Stimulated activated CD4-positive, alpha-beta T cell treated with anti-CD3 and anti-CD28 coated beads, Interleukin-15, amount 100 ng/mL, for 48 hours (primary cell): ENCODE measurements around the gene OR5AU1.
"Not testable (repeated sequence)": the region's sequence is repeated elsewhere in the genome, so short reads cannot be mapped to it uniquely, and the experiment has no call there.

Experiments
- DNase-seq, 2 donors: peaks; one replicate each; pipeline ENCODE4 v3.0.0-alpha.2; 2020; ENCODE audit warnings: low read depth in 2 of 2

OR5AU1 gene

DNA sequence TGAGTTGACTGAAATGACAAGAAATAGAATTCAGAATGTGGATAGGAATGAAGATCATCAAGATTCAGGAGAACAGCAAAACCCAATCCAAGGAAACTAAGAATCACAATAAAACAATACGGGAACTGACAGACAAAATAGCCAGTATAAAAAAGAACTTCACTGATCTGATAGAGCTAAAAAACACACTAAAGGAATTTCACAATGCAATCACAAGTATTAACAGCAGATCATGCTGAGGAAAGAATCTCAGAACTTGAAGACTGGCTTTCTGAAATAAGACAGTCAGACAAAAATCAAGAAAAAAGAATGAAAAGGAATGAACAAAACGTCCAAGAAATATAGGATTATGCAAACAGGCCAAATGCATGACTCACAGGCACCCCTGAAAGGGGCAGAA is 15.3 kb upstream of the OR5AU1 start:
- DNase-seq, result no peak

- DNase-seq, result no peak
Observed at GRCh38 chr14:21169573-21169972, 13.7 kb upstream of the OR5AU1 start.

- DNase-seq, result no peak
Observed at GRCh38 chr14:21168055-21168454, 12.2 kb upstream of the OR5AU1 start.

- not testable (repeated sequence) for DNase-seq
Observed at GRCh38 chr14:21165670-21166069, 9.8 kb upstream of the OR5AU1 start.

- DNase-seq, result not testable (repeated sequence)
Observed at GRCh38 chr14:21165002-21165605, 9.2 kb upstream of the OR5AU1 start.

- DNase-seq, result no peak
Observed at GRCh38 chr14:21163871-21164291, 8.0 kb upstream of the OR5AU1 start.

DNA sequence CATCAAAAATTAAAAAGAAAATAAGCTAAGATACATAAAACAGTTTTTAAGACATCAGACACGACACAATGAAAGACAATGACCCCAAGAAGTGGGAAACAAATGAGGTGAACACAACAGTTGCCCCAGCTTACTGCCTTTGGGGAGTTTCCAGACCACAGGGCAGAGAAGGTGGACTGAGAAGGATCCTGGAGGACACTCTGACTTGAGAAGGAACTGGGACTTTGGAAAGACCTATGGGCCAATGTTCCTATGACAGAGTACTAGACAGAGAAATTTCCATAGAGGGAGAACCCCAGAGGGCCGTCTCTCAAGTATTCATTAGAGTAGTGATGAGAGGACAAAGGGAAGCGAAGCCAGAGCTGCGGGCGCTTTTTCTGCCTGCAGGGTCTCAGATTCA is 6.2 kb upstream of the OR5AU1 start:
- no peak for DNase-seq

DNA sequence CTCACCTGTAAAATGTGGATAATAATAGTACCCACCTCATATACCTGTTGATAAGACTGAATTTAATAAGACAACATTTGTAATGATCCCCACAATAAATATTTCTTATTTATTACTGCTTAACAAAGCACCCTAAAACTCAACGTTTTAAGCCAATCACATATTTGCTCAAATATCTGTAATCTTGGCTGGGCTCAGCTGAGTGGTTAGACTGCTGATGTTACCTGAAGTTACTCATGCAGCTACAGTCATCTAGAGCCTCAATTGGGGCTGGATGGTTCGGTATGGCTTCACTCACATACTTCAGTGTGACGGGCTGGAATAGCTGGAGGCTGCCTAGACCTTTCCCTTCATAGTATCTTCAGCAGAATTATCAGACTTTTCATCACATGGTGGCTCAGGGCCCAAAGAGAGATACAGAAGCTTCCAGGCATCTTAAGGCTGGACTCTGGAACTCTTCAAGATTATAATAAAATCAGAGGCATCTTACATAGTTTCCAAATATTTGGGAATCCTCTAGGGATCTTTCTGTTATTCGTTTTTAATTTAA is 4.3 kb upstream of the OR5AU1 start:
- no peak for DNase-seq

DNA sequence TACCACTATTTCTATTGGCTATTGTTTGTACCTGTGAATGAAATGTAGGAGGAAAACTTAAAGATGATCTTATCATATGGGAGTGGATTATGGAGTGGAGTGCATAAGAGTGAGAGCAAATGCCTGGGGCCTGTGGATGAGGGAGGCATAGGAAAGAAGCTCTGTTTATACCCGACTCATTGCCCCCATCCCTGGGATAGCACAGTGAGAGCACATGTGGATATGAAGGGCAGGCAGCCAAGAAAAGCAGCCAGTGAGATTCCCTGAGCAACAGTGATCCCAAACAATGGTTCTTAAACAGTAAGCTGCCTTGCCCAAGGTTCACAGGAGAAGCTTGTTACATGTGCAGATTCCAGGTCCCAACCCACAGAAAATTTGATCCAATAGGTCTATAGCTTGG is 2.3 kb upstream of the OR5AU1 start:
- not testable (repeated sequence) for DNase-seq

GRCh38 chr14:21149641-21150367 is 6.1 kb downstream of the OR5AU1 start:
- DNase-seq, result no peak

DNA sequence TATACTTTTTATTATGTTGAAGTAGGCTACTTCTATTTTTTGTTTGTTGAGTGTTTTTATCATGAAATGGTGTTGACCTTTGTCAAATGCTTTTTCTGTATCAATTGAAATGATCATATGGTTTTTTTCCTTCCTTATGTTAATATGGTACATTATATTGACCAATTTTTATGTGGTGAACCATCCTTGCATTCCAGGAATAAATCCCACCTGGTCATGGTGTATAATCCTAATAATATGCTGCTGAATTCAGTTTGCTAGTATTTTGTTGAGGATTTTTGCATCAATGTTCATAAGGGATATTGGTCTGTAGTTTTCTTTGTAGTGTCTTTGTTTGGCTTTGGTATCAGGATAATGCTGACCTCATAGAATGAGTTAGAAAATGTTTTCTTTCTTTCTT is 10.4 kb downstream of the OR5AU1 start:
- no peak for DNase-seq

DNA sequence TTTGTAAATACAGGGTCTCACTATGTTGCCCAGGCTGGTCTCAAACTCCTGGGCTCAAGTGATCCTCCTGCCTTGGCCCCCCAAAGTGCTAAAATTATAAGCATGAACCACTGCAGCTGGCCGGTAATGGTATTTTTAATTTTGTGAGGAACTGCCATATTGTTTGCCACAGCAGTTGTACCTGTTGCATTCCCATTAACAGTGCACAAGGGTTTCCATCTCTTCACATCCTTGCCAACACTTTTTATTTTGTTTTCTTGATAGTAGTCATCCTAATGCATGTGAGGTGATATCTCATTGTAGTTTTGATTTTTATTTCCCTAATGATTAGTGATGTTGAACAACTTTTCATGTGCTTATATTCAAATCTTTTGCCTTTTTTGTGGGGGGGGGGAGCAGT is 13.5 kb downstream of the OR5AU1 start:
- DNase-seq, result no peak

DNA sequence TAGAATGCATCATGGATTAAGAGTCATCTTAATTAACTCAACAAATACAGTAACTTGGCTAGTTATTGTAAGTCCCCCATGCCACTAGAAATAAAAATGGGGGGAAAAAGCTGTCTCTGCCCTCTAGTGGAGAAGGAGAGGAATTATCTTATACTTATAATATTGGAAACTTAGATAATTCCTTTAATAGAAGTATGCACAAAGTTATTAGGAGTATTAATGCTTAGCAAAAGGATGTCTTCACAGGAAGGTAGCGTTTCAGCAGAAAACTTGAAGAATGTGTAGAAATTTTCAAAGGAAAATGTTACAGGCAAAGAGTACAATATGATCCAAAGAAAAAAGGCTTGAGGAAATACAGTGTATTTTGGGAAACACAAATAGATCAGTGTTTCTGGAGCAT is 19.8 kb downstream of the OR5AU1 start:
- DNase-seq, result no peak

GRCh38 chr14:21133901-21134300 is 22.0 kb downstream of the OR5AU1 start:
- no peak for DNase-seq

DNA sequence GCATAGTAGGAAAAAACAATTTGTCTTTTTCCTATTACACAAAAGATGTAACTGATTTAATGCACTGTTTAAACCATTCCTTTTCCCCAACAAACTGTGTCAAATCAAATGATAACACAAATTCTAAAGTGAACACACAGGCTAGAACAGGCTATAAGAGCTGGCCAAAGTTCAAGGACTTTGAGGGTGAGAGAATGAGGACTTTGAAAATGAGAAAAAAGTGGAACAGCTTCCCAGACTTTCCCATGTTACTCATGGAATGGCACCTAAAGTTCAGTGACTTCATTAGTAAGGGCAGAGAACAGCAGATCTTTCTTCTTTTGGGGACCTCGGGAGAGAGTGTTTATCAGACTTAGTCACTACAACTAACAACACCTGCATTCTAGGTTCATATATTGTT is 32.4 kb downstream of the OR5AU1 start:
- DNase-seq, result no peak

- DNase-seq, result no peak
Observed at GRCh38 chr14:21121122-21121521, 34.7 kb downstream of the OR5AU1 start.

DNA sequence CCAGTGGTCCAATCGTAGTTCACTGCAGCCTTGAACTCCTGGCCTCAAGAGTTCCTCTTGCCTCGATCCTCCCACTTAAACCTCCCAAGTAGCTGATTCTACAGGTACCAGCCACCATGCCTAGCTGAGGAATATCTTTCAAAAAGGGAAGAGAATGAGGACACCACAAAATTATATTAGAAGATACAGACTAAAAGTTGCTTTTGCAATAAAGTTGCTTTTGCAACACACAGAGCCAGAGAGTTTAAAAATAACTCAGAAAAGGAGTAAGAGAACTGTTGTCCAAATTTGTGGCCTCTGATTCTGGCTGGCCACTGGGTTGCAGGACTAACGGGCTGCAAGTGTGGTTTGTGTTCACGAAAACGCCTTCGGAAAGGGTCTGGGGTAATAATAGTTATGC is 35.2 kb downstream of the OR5AU1 start:
- DNase-seq, result no peak

- DNase-seq, result no peak
Observed at GRCh38 chr14:21118933-21119332, 36.9 kb downstream of the OR5AU1 start.

- DNase-seq, result no peak
Observed at GRCh38 chr14:21113369-21113768, 42.5 kb downstream of the OR5AU1 start.

DNA sequence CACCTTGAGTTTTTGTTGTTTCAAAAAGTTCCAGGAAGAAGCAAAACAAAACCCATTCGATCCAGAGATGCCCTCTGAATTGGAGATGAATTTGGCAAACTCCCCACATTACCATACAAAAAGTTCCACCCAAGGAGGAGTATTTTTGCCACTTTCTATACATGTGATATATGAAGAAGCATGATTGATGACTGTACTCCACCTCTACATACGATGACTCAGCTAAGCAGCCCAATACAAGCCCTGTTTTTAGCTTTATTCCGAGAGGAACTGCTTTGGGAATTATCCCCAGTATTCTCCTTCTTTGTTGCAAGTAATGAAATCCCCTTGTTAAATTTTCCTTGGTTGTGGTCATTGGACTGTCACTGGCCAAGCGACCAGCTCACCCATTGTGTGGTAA is 43.6 kb downstream of the OR5AU1 start:
- no peak for DNase-seq

GRCh38 chr14:21109377-21110138 is 46.3 kb downstream of the OR5AU1 start:
- DNase-seq, result peak in 1 of 2 donors; percentile 45

GRCh38 chr14:21108791-21109190 is 47.1 kb downstream of the OR5AU1 start:
- DNase-seq, result no peak
